Measurements from ENCODE around the gene LRRC37A3.
"Not testable (repeated sequence)": the region's sequence is repeated elsewhere in the genome, so short reads cannot be mapped to it uniquely, and the experiment has no call there.

LRRC37A3 gene

DNA sequence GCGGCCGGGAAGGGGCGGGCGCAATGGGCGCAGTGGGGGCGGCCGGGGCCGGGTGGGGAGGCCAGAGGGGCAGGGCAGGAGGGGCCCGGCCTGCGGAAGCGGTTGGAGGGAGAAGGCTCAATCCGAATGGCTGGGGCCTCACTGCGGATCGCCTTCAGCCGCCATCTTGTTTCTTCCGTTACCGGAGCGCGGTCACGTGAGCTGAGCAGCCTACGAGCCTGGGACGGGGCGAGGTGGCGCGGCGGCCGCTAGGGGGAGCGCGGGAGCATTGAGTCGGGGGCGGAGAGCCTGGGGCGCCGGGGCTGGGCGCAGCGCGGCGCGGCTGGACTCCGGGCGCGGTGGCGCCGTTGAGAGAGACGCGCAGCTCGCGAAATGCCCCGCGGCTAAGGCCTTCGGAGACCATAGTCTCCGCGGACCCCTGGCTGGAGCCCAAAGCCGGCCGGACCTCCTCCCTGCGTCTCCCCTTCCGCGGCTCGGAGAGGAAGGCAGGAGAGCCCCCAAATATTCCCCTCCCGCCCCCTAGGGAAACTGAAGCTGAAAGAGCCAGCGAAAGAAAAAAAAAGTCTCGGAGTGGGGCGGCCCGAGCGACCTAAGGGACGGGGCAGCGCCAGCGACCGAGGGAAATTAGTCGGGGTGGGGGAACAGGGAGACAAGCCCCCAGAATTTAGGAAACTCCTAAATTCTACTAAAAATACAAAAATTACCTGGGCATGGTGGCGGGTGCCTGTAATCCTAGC, at the start of gene LRRC37A3:
Gene LRRC37A3 (minus strand): TSS at position 190 of the 737 bp plus-strand sequence. CDS start 22,221 bp downstream, outside the sequence.
- peak; percentile 24; the same call in 1 of the 2 replicates for TF ChIP-seq FOXM1 (IDR thresholded peaks at IDR 0.05; ENCODE audit: borderline replicate concordance)
- POLR2A ChIA-PET = interaction anchor here (0.6 to 1.4 kb wide), 6 partner anchors 21 to 413 kb away, joined by 3 to 6 read pairs (median 4); partner anchors contain the start of genes CEP95 and DDX5
- CTCF ChIA-PET = interaction anchor here (1.3 to 1.8 kb wide), 2 partner anchors 17 to 22 kb away, joined by 3 to 5 read pairs; no protein-coding TSS in a partner anchor
- peak; percentile 86 for DNase-seq (ENCODE audit: extremely low spot score)

GRCh38 chr17:64965873-64966287, 46.6 kb upstream of the LRRC37A3 start:
- peak; percentile 31 for DNase-seq (ENCODE audit: extremely low spot score)
- ChIA-PET POLR2A (interaction anchor here (1.4 kb wide), 1 partner anchor 9 kb away, joined by 14 read pairs; no protein-coding TSS in a partner anchor), CTCF (interaction anchor here (0.9 kb wide), 1 partner anchor 136 kb away, joined by 4 read pairs; no protein-coding TSS in a partner anchor)
- peak; percentile 95 for TF ChIP-seq L3MBTL2 (conservative IDR thresholded peaks at IDR 0.05)

DNA sequence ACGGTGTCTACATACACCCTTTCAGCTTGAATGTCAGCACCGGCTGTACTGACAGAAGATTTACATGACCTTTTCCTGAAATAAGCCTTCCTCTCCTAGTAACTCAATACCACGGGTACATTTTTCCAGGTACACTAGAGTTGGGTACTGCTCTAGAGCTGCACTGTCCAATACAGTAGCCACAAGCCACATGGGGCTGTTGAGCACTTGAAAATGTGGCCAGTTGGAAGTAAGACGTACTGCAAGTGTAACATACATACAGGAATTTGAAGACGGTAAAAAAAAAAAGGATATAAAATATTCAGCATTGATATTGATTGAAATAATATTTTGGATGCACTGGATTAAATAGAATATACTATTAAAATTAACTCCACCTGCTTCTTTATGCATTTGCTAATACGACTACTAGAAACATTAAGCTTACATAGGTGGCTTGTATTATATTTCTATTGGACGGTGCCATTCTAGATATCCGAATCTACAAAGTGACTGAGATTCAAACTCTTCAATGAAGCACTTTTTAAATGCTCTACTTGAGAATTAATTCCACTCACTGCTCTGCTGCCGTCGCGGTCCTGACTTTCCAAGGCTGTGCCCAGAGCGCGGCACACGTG, 46.1 kb upstream of the LRRC37A3 start:
- ChIA-PET CTCF (interaction anchor here (0.9 kb wide), 1 partner anchor 136 kb away, joined by 4 read pairs; no protein-coding TSS in a partner anchor), POLR2A (interaction anchor here (0.6 to 1.4 kb wide), 2 partner anchors 9 to 91 kb away, joined by 3 to 14 read pairs; partner anchors contain the start of gene GNA13)
- not testable (repeated sequence) for DNase-seq (ENCODE audit: extremely low spot score)
- peak; percentile 14; the same call in 1 of the 2 replicates for TF ChIP-seq PKNOX1 (IDR thresholded peaks at IDR 0.05)

- TF ChIP-seq SP1 (IDR thresholded peaks at IDR 0.05) (no peak), ELF4 (IDR thresholded peaks at IDR 0.05) (no peak), BHLHE40 (IDR thresholded peaks at IDR 0.05; ENCODE audit: borderline replicate concordance) (no peak), ZNF384 (IDR thresholded peaks at IDR 0.05) (no peak), LEF1 (IDR thresholded peaks at IDR 0.05; ENCODE audit: borderline replicate concordance) (no peak), NFRKB (IDR thresholded peaks at IDR 0.05) (no peak), TARDBP (IDR thresholded peaks at IDR 0.05) (no peak), FOXA1 (IDR thresholded peaks at IDR 0.05) (no peak), PKNOX1 (IDR thresholded peaks at IDR 0.05) (no peak), HDGF (IDR thresholded peaks at IDR 0.05; ENCODE audit: borderline replicate concordance) (no peak), CTBP1 (IDR thresholded peaks at IDR 0.05; ENCODE audit: borderline replicate concordance) (no peak), FOXK2 (IDR thresholded peaks at IDR 0.05) (no peak), L3MBTL2 (conservative IDR thresholded peaks at IDR 0.05) (no peak), SUZ12 (IDR thresholded peaks at IDR 0.05) (no peak), FOXM1 (IDR thresholded peaks at IDR 0.05; ENCODE audit: borderline replicate concordance) (no peak)
- POLR2A ChIA-PET = interaction anchor here (0.6 to 1.4 kb wide), 2 partner anchors 10 to 92 kb away, joined by 3 to 14 read pairs; partner anchors contain the start of gene GNA13
- no peak for DNase-seq (ENCODE audit: extremely low spot score)
- CTCF ChIA-PET = interaction anchor here (0.6 to 0.9 kb wide), 2 partner anchors 44 to 137 kb away, joined by 3 to 4 read pairs; no protein-coding TSS in a partner anchor
These were observed 45.5 kb upstream of the LRRC37A3 start for GRCh38 chr17:64964796-64965195.

DNA sequence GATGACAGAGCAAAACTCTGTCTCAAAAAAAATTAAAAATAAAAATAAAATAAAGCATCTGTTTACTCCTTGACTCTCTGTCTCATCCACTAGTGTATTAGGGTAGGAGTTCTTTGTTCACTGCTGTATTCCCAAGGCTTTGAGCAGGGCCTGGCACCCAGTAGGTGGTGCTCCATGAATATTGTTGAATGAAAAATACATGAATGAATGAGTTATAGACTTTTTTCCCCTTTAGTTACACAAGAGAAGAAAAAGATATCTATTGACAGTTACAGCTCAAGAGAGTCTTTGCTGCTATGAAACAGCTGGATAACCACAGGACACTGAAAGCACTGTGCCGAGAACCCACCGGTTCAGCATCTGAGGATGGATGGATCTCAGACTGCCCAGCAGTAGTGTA, 44.5 kb upstream of the LRRC37A3 start:
- CTCF ChIA-PET = interaction anchor here (0.6 to 0.7 kb wide), 2 partner anchors 9 to 16 kb away, joined by 4 read pairs; no protein-coding TSS in a partner anchor
- DNase-seq (ENCODE audit: extremely low spot score) = not testable (repeated sequence)
- POLR2A ChIA-PET = interaction anchor here (1.0 kb wide), 1 partner anchor 44 kb away, joined by 6 read pairs; the partner anchor contains the start of gene LRRC37A3

DNA sequence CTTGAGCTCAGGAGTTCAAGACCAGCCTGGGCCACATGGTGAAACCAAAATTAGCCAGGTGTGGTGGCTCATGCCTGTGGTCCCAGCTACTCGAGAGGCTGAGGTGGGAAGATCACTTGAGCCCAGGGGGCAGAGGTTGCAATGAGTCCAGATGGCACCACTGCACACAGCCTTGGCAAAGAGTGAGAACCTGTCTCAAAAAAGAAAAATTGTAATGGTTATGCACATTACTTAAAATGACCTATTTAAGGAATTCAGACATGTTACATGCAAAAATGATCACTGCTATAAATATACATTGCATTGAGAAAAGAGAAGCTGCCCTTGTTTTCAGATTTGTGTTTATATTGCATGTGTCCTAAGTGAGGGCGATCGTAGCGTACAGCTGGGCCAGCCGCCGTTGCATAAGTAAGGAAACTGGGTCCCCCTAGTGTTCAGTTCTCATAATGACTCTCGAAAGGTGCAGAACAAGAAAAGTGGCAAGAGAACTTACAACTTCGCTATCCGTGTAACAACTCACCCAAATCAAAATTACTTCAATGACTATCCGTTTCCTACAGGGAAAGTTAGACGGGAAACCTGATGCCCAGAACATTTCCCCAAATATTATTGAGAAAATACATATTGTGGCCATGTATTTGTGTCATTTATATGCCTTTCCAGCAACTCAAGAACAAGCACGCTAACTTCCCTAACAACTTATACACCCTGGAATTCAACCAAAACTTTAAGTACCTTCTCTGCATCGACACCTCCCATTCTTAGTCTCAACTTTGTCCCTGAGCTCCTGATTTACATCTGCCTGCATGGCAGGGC, 42.5 kb upstream of the LRRC37A3 start:
- ChIA-PET POLR2A (interaction anchor here (1.6 kb wide), 1 partner anchor 14 kb away, joined by 4 read pairs; no protein-coding TSS in a partner anchor), CTCF (interaction anchor here (1.3 to 1.5 kb wide), 2 partner anchors 20 to 141 kb away, joined by 3 read pairs; no protein-coding TSS in a partner anchor)
- not testable (repeated sequence) for DNase-seq (ENCODE audit: extremely low spot score)

- ChIA-PET POLR2A (no interaction called here), CTCF (interaction anchor here (2.3 kb wide), 1 partner anchor 13 kb away, joined by 8 read pairs; no protein-coding TSS in a partner anchor)
- TF ChIP-seq ELF4 (IDR thresholded peaks at IDR 0.05) (no peak), CTBP1 (IDR thresholded peaks at IDR 0.05; ENCODE audit: borderline replicate concordance) (no peak), PKNOX1 (IDR thresholded peaks at IDR 0.05) (no peak), FOXK2 (IDR thresholded peaks at IDR 0.05) (no peak), L3MBTL2 (conservative IDR thresholded peaks at IDR 0.05) (no peak)
- no peak for DNase-seq (ENCODE audit: extremely low spot score)
These were observed 32.6 kb upstream of the LRRC37A3 start for GRCh38 chr17:64951877-64952276.

Data from HEK293T (cell line).